C4-2B (cell line): ENCODE results near the gene MLLT6.

Experiments
- ZFX ChIP-seq: fragments of 450-650 bp; IDR thresholded peaks from 2 replicates; pipeline ENCODE4 v1.6.1; 2017
- TF ChIP-seq, protein P1 (sequence below): fragments of 450-650 bp; conservative IDR thresholded peaks from 2 replicates; pipeline ENCODE4 v1.5.1; 2017; ENCODE audit warnings: mild to moderate bottlenecking

DNA sequence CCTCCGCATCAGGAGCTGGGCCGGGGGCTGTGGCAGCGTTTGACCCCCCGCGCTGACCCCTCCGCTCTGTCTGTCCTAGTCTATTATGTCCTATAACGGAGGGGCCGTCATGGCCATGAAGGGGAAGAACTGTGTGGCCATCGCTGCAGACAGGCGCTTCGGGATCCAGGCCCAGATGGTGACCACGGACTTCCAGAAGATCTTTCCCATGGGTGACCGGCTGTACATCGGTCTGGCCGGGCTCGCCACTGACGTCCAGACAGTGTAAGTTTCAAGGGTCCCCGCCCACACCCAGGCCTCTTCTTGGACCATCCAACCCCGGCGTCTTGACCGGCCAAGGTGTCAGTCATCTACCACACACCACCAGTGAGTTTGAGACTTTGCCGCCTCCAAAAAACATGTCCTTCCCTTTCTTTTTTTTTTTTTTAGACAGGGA is 48.0 kb downstream of the MLLT6 start:
- TF ChIP-seq, protein P1, sequence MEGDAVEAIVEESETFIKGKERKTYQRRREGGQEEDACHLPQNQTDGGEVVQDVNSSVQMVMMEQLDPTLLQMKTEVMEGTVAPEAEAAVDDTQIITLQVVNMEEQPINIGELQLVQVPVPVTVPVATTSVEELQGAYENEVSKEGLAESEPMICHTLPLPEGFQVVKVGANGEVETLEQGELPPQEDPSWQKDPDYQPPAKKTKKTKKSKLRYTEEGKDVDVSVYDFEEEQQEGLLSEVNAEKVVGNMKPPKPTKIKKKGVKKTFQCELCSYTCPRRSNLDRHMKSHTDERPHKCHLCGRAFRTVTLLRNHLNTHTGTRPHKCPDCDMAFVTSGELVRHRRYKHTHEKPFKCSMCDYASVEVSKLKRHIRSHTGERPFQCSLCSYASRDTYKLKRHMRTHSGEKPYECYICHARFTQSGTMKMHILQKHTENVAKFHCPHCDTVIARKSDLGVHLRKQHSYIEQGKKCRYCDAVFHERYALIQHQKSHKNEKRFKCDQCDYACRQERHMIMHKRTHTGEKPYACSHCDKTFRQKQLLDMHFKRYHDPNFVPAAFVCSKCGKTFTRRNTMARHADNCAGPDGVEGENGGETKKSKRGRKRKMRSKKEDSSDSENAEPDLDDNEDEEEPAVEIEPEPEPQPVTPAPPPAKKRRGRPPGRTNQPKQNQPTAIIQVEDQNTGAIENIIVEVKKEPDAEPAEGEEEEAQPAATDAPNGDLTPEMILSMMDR: no peak
- TF ChIP-seq ZFX: 0 out of 2 replicates have a peak, but pooled peaks have one; percentile 6
